ENCODE results near the gene TSKS.

Gene TSKS

GRCh38 chr19:49792829-49793560 is 29.9 kb upstream of the TSKS start:
- DNase-seq = no peak

DNA sequence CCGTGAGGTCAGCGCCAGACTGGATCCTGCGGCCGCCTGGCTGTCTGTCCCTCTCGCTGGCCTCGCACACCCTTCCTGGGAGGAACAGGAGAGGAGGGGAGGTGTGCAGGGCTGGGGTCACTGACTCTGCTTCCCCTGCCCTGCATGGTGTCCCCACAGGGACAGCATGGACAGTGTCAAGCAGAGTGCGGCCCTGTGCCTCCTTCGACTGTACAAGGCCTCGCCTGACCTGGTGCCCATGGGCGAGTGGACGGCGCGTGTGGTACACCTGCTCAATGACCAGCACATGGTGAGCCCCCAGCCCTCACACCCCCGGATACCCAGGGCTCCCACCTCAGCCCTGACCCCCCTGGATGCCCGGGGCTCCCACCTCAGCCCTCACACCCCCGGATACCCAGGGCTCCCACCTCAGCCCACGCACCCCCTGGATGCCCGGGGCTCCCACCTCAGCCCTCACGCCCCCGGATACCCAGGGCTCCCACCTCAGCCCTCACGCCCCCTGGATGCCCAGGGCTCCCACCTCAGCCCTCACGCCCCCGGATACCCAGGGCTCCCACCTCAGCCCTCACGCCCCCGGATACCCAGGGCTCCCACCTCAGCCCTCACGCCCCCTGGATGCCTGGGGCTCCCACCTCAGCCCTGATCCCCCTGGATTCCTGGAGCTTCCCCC is 28.8 kb upstream of the TSKS start:
- no peak for DNase-seq

- DNase-seq = no peak
These were observed 27.8 kb upstream of the TSKS start for GRCh38 chr19:49790866-49791265.

- DNase-seq = no peak
These were observed 25.8 kb upstream of the TSKS start for GRCh38 chr19:49788857-49789256.

DNA sequence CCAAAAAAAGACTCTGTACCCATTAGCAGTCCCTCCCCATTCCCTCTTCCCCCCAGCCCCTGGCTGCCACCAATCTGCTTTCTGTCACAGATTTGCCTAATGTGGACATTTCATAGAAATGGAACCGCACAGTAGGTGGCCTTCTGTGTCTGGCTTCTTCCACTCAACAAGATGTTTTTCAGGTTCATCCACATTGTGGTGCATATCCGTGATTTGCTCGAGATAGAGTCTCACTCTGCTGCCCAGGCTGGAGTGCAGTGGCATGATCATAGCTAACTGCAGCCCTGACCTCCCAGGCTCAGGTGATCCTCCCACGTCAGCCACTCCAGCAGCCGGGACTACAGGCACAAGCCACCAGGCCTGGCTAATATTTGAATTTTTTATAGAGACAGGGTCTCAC is 24.6 kb upstream of the TSKS start:
- no peak for DNase-seq

DNA sequence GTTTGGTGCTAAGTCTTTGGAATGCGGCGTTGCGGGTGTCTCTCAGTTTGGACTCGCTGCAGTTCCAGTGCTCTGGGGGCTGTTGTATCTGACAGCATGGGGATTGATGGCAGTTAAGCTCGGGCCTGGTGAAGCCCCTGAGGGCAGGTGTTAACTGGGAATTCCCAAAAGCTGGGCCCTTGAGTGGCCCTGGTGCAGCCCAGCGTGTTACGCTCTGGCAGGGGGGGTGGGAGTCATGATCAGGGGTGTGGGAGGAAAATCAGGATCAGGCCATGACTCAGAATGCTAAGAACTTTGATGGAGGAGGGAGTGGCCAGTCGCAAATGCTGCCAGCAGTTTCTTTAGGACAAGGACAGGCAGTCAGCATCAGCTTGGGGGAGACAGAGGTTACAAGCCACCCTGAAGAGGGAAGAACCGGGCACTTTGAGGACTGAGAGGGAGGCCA is 23.3 kb upstream of the TSKS start:
- no peak for DNase-seq

- no peak for DNase-seq
These were observed 19.4 kb upstream of the TSKS start for GRCh38 chr19:49782515-49782914.

DNA sequence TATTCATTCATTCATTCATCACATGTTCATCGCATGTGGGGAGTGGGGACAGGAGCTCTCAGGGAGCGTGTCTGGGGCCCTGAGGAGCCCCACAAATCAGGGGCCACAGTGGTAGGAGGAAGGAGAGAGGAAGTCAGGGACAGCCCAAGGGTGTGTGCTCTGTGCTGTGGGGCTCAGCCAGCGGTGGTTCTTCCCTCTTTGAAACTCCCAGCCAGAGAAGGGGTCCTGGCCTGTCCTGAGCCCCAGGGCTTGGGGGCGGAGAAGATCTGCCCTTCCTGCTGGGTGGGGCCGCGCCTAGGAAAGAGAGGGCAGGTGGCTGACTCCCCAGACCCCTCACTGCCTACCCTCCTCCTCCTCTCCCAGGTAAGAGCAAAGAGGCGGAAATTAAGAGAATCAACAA is 18.3 kb upstream of the TSKS start:
- DNase-seq = no peak

GRCh38 chr19:49780861-49781260 is 17.8 kb upstream of the TSKS start:
- DNase-seq = no peak

DNA sequence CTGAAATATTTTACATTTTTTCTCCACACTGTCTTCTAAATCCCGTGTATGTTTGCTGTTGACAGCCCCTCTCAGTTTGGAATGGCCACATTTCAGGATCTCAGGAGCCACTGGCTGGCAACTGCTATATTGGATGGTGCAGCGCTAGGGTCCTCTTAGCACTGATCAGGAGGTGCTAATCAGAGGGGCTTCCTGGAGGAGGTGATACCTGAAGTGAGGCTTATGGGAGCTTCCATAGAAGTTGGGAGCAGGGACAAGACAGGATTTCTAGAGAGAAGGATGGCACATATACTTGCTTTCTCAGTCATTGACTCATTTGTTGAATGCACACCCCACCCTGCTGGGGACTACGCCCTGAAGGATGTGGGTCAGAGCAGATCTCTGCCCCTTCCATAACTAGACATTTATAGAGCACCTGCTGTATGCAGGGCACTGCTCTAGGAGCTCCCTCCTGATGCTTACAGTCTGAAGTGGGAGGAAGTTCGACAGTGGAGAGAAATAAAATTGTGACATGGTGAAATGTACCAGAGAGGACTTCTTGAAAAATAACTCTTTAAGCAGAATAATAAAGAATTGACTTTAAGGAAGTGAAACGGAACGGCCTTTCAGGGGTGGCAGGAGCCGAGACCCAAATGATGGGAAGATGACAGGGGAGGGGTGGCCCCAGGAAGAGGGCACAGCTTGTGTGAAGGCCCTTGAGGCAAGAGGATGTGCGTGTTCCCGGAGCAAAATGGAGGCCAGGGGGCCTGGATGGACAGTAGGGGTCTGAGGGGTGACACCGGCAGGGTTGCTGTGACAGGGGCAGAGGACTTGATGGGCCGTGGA is 16.8 kb upstream of the TSKS start:
- DNase-seq = peak in 1 of 2 donors; percentile 31

- DNase-seq = no peak
These were observed 13.3 kb upstream of the TSKS start for GRCh38 chr19:49776371-49776764.

DNA sequence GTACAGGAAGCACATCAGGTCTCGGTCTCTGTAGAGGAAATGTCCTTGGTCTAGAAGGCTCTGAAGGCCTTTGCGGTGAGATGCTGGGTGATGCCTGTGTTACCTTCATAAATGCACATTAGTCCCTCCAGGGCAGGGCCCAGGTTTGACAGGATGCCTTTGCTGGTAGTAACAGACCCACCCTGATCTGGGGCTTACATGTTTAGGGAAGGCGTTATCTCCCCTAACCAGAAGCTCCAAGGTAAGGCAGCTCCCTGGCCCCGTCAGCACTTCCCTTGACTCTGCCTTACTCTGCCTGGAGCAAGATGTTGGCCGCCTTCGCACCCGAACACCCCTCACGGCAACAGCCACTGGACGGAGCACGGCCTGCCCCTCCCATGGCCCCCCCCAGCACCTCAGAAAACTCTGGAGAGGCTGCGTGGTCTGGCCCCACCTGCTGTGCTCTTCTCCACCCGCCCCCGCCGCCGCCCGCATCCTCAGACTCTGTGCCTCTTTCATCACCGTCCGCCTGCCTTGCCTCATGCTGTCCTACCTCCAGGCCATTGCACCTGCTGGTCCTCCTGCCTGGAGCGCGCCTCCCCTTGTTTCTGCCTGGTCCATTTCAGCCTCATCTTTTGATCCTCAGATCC is 12.8 kb upstream of the TSKS start:
- no peak for DNase-seq

DNA sequence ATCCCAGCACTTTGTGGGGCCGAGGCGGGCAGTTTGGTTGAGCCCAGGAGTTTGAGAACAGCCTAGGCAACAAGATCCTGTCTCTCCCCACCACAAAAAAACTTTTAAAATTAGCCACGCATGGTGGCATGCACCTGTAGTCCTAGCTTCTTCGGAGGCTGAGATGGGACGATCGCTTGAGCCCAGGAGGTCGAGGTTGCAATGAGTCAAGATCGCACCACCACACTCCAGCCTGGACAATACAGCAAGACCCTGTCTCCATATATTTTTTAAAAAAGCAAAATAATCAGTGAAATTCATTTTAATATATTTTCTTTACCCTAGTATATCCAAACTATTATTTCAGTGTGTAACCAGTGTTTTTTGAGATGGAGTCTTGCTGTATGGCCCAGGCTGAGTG is 11.9 kb upstream of the TSKS start:
- DNase-seq = no peak

DNA sequence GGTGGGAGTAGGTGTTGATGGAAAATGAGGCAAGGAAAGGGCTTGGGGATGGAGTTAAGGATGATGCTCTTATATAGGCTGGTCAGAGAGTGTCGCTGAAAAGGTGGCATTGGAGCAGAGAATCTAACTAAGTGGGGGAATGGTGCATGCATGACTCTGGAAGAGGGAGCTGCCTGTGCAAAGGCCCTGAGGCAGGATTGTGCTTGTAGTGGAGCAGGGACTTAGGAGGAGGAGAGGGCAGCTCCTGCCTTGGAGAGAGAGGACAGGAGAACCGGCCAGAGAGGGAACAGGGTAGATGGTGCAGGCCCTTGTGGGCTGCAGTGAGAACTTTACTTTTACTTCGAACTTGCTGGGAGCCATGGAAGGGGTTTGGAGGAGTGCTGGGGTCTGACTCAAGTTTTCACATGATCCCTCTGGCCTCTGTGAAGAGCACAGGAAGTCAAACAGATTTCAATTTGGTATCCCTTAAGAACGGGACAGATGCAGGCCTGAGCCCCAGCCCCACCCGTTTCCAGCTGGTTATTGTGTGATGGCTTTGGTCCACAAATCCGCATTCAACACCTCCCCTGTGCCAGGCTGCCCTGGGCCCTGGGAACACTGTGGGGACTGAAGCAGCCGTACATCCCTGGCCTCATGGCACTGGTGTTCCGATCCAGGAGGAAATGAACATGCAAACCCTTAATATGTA is 10.7 kb upstream of the TSKS start:
- DNase-seq = no peak

DNA sequence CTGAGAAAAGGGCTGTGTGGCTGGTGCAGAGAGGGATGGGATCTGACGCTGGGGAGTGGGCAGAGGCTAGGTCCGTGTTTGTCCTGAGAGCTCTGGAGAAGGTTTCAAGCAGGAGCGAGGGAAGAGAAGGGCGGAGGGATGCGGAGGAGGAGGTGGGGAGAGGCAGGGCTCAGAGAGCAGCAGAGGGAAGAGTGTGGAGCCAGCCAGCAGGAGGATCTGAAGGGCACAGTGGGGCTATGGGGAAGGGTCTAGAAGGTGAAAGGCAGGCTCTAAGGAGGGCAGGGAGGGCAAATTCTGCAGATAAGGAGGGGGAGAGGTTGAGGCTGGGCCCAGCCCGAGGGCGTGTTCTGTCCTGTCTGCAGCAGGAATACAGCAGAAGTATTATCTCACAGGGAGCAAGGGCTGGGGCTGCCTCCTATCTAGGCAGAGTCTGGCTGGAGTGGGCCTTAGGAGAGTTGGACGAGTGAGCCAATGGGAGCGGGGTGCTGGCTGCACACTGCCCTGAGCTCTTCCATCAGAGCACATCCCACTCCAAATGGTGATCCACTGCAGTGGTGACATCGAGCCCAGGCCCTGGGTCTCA is 9.8 kb upstream of the TSKS start:
- DNase-seq = no peak

DNA sequence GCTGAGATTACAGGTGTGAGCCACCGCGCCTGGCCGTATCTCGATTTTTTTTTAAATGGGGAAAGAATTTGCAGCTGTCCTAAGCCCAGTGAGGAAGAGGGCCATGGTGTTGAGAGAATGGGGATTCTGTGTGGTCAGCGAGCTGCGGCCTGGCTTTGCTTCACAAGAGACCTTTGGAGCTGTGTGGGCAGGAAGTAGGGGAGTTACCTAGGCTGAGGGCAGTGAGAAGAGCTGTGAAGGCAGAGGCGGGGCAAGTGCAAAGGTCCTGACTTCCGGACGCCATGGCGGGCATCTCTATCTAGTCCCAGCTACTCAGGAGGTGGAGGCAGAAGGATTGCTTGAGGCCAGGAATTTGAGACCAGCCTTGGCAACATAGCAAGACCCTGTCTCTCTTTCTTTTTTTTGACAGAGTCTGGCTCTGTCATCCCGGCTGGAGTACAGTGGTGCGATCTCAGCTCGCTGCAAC is 8.6 kb upstream of the TSKS start:
- no peak for DNase-seq

DNA sequence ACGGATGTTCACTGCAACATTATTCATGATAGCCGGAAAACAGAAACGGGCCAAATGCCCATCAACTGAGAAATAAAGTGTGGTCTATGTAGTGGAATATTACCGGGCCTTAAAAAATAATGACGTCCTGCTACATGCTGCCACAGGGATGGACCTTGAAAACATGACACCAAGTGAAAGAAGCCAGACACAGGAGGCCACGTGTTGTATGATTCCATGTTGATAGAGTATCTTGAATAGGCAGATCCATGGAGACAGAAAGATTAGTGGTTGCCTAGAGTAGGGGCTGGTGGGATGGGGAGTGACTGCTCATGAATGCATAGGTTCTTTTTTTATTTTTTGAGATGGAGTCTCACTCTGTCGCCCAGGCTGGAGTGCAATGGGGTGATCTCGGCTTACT is 7.4 kb upstream of the TSKS start:
- no peak for DNase-seq

DNA sequence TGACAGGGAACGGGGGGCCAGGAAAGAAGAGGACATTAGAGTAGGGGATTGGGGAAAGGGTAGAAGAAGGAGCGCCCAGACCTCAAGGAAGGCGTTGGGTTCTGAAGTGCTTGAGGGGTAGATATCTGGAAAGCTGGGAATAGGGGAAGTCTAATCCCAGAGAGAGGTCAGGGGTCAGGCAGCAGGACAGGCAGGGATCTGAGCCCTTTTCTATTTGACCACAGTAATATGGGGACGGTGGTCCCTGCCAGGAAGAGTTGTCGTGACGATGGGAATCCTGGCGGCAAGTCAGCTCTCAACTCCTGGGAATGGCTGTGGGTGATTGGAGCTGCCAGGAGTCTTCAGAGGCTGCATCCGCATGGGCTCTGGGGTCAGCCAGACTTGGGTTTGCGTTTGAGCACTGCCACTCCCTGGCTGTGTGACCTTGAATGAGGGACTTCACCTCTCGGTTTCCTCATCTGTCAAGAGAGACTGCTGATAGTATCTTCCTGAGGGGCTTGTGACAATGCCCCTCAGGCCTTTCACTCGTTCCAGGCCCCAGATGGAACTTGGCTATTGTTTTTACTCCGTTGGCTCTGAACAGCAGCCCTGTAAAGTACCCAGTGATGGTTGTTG is 5.0 kb upstream of the TSKS start:
- DNase-seq = no peak

DNA sequence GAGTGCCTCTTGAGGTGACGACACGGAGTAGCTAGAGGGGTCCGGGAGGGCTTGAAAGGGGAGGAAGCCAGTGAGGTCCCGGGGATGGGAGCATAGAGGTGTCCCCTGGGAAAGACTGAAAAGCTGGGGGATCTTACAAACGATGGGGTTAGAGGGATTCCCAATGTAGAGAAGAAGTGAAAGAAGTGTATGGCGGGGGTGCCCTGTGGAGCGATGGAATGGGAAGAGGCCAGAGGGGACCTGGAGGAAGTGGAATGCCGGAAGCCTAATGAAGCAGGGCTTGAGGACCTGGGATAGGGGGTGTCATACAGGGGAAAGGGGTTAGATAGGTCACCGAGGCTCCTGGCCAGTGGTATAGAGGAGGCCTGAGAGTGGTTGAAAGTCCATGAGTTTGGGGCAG is 4.3 kb upstream of the TSKS start:
- no peak for DNase-seq

GRCh38 chr19:49766930-49767299 is 3.8 kb upstream of the TSKS start, which contains the start of gene AP2A1:
Gene AP2A1 (plus strand): TSS chr19:49767001. CDS start chr19:49767134, 133 bp downstream.
- DNase-seq = no peak

Data from bone marrow (tissue), 2 donors.